Muscle of back (tissue), 11 donors: Measurements from ENCODE around the gene RNPEPL1. TPM values are rescaled to one million over a fixed set of nuclear protein-coding genes. Genes with fewer than 3 reads are reported as not detected.
A peak's percentile ranks its signal among the peaks of the same experiment; 100 is the strongest.
"Not testable (repeated sequence)": the region's sequence is repeated elsewhere in the genome, so short reads cannot be mapped to it uniquely, and the experiment has no call there.

Experiments used
- DNase-seq, 3 donors: peaks; one replicate each; pipeline versions ENCODE4 v3.0.0 to v3.0.0-alpha.2; 2013
- polyA plus RNA-seq, 10 donors: library from polyadenylated mRNA; unstranded; fragments of 120-200 nt; gene quantifications; one replicate each; pipeline ENCODE4 v1.2.1, GENCODE V29; 2013; ENCODE audit not compliant: insufficient read length in 10 of 10

RNPEPL1 gene
- polyA plus RNA-seq, 10 donors = 23.6 to 35.6 (median 26.6) TPM

- DNase-seq = no peak
Observed at GRCh38 chr2:240602266-240603050, 34.2 kb downstream of the RNPEPL1 start.

- no peak for DNase-seq
Observed at GRCh38 chr2:240603081-240603835, 35.0 kb downstream of the RNPEPL1 start.

GRCh38 chr2:240603846-240604245 is 35.6 kb downstream of the RNPEPL1 start:
- no peak for DNase-seq

GRCh38 chr2:240604291-240604938 is 36.1 kb downstream of the RNPEPL1 start:
- peak in 2 of 3 donors; percentile 56 to 75 for DNase-seq

GRCh38 chr2:240604939-240605716 is 36.8 kb downstream of the RNPEPL1 start:
- no peak for DNase-seq

- no peak for DNase-seq
Observed at GRCh38 chr2:240605867-240606743, 37.8 kb downstream of the RNPEPL1 start.

GRCh38 chr2:240611601-240612210 is 43.4 kb downstream of the RNPEPL1 start:
- DNase-seq = no peak

GRCh38 chr2:240613781-240614180 is 45.5 kb downstream of the RNPEPL1 start:
- DNase-seq = no peak

GRCh38 chr2:240614391-240614790 is 46.1 kb downstream of the RNPEPL1 start:
- DNase-seq = no peak

- DNase-seq = no peak
Observed at GRCh38 chr2:240615396-240615795, 47.1 kb downstream of the RNPEPL1 start.

GRCh38 chr2:240615820-240616547 is 47.7 kb downstream of the RNPEPL1 start:
- DNase-seq = no peak

GRCh38 chr2:240616860-240617666 is 48.8 kb downstream of the RNPEPL1 start:
- DNase-seq = not testable (repeated sequence)

- no peak for DNase-seq
Observed at GRCh38 chr2:240618776-240619175, 50.5 kb downstream of the RNPEPL1 start.

GRCh38 chr2:240619506-240620148 is 51.3 kb downstream of the RNPEPL1 start:
- no peak for DNase-seq

GRCh38 chr2:240620149-240620731 is 52.0 kb downstream of the RNPEPL1 start:
- no peak for DNase-seq

- DNase-seq = no peak
Observed at GRCh38 chr2:240620859-240621258, 52.6 kb downstream of the RNPEPL1 start.

- no peak for DNase-seq
Observed at GRCh38 chr2:240622060-240622411, 53.8 kb downstream of the RNPEPL1 start.
